ENCODE data around the gene ABRACL.

ABRACL gene

DNA sequence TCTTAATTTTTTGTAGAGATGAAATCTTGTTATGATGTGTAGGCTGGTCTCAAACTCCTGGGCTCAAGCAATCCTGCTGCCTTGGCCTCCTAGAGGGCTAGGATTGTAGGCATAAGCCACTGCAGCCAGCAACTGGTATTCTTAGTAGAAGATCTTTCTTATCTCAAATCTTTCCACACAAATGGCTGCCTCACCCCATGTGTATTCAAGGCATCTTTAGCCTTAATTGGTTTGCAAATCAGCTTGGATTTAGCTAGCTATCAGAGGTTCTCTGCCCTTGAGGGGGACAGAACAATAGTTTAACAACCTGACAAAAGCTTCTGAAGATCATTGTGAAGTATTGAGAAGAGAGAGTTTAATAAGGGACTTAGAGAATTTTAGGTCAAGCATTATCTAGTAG is 17.9 kb upstream of the ABRACL start:
- peaks cover 0 to 3% (median 0%) of the 10 kb centered on the region in 5 experiments for H3K9me3 ChIP-seq (ENCODE audit: control extremely low read depth in 1 of 5, control insufficient read depth in 4 of 5, insufficient read depth in 2 of 5, low read depth in 1 of 5, low read length in 4 of 5)
- H3K4me1 ChIP-seq (ENCODE audit: control extremely low read depth in 1 of 4, control insufficient read depth in 4 of 4, insufficient read depth in 4 of 4, low read length in 3 of 4), result no peaks in the 10 kb centered on the region
- no peaks in the 10 kb centered on the region for H3K36me3 ChIP-seq (ENCODE audit: control insufficient read depth in 4 of 4, insufficient read depth in 4 of 4, low read length in 3 of 4)
- no peaks in the 10 kb centered on the region for H3K27me3 ChIP-seq (replicated peaks in 2 of 5; ENCODE audit: control insufficient read depth in 4 of 5, insufficient read depth in 5 of 5, low read length in 4 of 5)
- no peak for DNase-seq
- H3K4me3 ChIP-seq (ENCODE audit: control insufficient read depth in 1 of 7, extremely low read depth in 1 of 7, insufficient read depth in 4 of 7, low read depth in 2 of 7, low read length in 6 of 7), result no peak overlapping the region
- no peak overlapping the region for H3K27ac ChIP-seq (ENCODE audit: insufficient read depth in 1 of 2, low read depth in 1 of 2, low read length in 2 of 2, poor library complexity in 1 of 2, severe bottlenecking in 2 of 2)
- ChIA-PET POLR2A (no interaction called here), CTCF (no interaction called here)

DNA sequence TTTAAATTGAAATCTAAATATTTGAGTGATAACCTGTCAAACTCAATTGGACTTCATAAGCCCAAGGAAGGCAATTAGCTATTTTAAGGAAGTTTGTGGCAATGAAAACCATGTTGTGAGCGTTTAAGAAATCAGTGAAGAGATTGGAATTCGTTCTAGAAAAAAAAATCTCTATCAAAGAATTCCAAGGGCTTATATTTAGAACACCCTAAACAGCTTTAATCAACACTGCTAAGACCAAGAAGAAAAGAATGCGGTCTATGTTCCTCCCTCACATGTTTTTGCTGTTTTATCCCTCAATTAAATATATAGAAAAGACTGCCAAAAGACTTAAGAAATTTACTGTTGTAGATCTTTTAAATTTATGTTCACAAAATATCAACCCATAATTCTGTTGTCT is 16.6 kb upstream of the ABRACL start:
- Histone ChIP-seq H3K9me3 (ENCODE audit: control extremely low read depth in 1 of 5, control insufficient read depth in 4 of 5, insufficient read depth in 2 of 5, low read depth in 1 of 5, low read length in 4 of 5) (peaks cover 0 to 3% (median 0%) of the 10 kb centered on the region in 5 experiments), H3K27me3 (replicated peaks in 2 of 5; ENCODE audit: control insufficient read depth in 4 of 5, insufficient read depth in 5 of 5, low read length in 4 of 5) (no peaks in the 10 kb centered on the region), H3K4me3 (ENCODE audit: control insufficient read depth in 1 of 7, extremely low read depth in 1 of 7, insufficient read depth in 4 of 7, low read depth in 2 of 7, low read length in 6 of 7) (no peak overlapping the region), H3K27ac (ENCODE audit: insufficient read depth in 1 of 2, low read depth in 1 of 2, low read length in 2 of 2, poor library complexity in 1 of 2, severe bottlenecking in 2 of 2) (no peak overlapping the region), H3K4me1 (ENCODE audit: control extremely low read depth in 1 of 4, control insufficient read depth in 4 of 4, insufficient read depth in 4 of 4, low read length in 3 of 4) (peaks cover 0 to 6% (median 0%) of the 10 kb centered on the region in 4 experiments), H3K36me3 (ENCODE audit: control insufficient read depth in 4 of 4, insufficient read depth in 4 of 4, low read length in 3 of 4) (no peaks in the 10 kb centered on the region)
- ChIA-PET POLR2A (no interaction called here), CTCF (interaction anchor here (1.2 to 1.6 kb wide), 2 partner anchors 24 to 41 kb away, joined by 3 to 7 read pairs; partner anchors contain the start of gene REPS1)
- WGBS (ENCODE audit: insufficient coverage), result 100% methylated on average over 1 of the region's 3 CpGs
- DNase-seq, result no peak

DNA sequence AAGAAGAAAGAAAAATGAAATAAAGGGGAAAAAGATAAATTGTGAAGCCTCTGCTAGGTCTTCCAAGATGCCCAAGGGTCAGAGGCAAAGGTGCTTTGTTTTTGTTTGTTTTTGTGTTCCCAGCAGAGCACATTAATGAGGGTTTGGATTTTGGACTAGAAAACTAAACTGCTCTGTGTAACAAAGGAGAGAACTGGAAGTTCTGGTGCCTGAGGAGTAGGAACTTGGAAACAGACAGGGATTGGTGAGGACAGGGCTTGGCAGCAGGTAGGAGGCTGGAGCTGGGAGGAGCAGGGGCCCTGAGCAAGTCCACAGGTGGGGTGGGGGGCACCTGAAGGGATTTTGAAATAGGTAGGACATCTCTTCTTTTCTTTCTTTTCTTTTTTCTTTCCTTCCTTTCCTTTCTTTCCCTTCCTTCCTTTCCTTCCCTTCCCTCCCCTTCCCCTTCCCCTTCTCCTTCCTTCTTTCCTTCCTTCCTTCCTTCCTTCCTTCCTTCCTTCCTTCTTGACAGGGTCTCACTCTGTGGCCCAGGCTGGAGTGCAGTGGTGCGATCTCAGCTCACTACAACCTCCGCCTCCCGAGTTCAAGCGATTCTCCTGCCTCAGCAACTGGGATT is 15.3 kb upstream of the ABRACL start:
- DNase-seq, result no peak
- WGBS (ENCODE audit: insufficient coverage), result 100% methylated on average over 1 of the region's 4 CpGs
- Histone ChIP-seq H3K9me3 (ENCODE audit: control extremely low read depth in 1 of 5, control insufficient read depth in 4 of 5, insufficient read depth in 2 of 5, low read depth in 1 of 5, low read length in 4 of 5) (no peaks in the 10 kb centered on the region), H3K27me3 (replicated peaks in 2 of 5; ENCODE audit: control insufficient read depth in 4 of 5, insufficient read depth in 5 of 5, low read length in 4 of 5) (no peaks in the 10 kb centered on the region), H3K27ac (ENCODE audit: insufficient read depth in 1 of 2, low read depth in 1 of 2, low read length in 2 of 2, poor library complexity in 1 of 2, severe bottlenecking in 2 of 2) (no peak overlapping the region), H3K4me3 (ENCODE audit: control insufficient read depth in 1 of 7, extremely low read depth in 1 of 7, insufficient read depth in 4 of 7, low read depth in 2 of 7, low read length in 6 of 7) (no peak overlapping the region), H3K4me1 (ENCODE audit: control extremely low read depth in 1 of 4, control insufficient read depth in 4 of 4, insufficient read depth in 4 of 4, low read length in 3 of 4) (peaks cover 0 to 8% (median 0%) of the 10 kb centered on the region in 4 experiments), H3K36me3 (ENCODE audit: control insufficient read depth in 4 of 4, insufficient read depth in 4 of 4, low read length in 3 of 4) (no peaks in the 10 kb centered on the region)
- ChIA-PET CTCF (interaction anchor here (0.6 kb wide), 1 partner anchor 32 kb away, joined by 3 read pairs; no protein-coding TSS in a partner anchor), POLR2A (no interaction called here)

DNA sequence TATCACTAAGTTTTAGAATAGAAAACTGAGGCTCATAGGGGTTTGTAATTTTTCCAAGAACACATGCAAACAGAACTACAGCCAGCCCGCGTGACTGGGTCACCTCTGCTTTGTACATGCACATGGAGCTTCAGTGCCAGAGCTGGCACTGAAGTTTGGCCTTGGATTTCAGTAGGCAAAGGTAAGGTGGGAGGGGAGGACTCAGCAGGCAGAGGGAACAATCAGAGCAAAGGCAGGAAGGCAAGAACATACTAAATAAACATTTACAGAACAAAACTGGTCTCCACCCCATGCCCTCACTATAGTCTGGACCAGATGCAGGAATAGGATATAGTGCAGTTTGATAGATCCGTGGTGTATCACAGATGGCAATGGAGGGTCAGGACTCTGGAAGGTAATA is 13.6 kb upstream of the ABRACL start:
- no peak for DNase-seq
- WGBS (ENCODE audit: insufficient coverage), result 100% methylated on average over 3 of the region's 3 CpGs
- H3K27me3 ChIP-seq (replicated peaks in 2 of 5; ENCODE audit: control insufficient read depth in 4 of 5, insufficient read depth in 5 of 5, low read length in 4 of 5), result no peaks in the 10 kb centered on the region
- peaks cover 0 to 12% (median 0%) of the 10 kb centered on the region in 4 experiments for H3K4me1 ChIP-seq (ENCODE audit: control extremely low read depth in 1 of 4, control insufficient read depth in 4 of 4, insufficient read depth in 4 of 4, low read length in 3 of 4)
- no peak overlapping the region for H3K4me3 ChIP-seq (ENCODE audit: control insufficient read depth in 1 of 7, extremely low read depth in 1 of 7, insufficient read depth in 4 of 7, low read depth in 2 of 7, low read length in 6 of 7)
- H3K9me3 ChIP-seq (ENCODE audit: control extremely low read depth in 1 of 5, control insufficient read depth in 4 of 5, insufficient read depth in 2 of 5, low read depth in 1 of 5, low read length in 4 of 5), result no peaks in the 10 kb centered on the region
- POLR2A ChIA-PET, result interaction anchor here (0.9 kb wide), 1 partner anchor 13 kb away, joined by 5 read pairs; no protein-coding TSS in a partner anchor
- CTCF ChIA-PET, result no interaction called here
- no peaks in the 10 kb centered on the region for H3K36me3 ChIP-seq (ENCODE audit: control insufficient read depth in 4 of 4, insufficient read depth in 4 of 4, low read length in 3 of 4)
- no peak overlapping the region for H3K27ac ChIP-seq (ENCODE audit: insufficient read depth in 1 of 2, low read depth in 1 of 2, low read length in 2 of 2, poor library complexity in 1 of 2, severe bottlenecking in 2 of 2)

DNA sequence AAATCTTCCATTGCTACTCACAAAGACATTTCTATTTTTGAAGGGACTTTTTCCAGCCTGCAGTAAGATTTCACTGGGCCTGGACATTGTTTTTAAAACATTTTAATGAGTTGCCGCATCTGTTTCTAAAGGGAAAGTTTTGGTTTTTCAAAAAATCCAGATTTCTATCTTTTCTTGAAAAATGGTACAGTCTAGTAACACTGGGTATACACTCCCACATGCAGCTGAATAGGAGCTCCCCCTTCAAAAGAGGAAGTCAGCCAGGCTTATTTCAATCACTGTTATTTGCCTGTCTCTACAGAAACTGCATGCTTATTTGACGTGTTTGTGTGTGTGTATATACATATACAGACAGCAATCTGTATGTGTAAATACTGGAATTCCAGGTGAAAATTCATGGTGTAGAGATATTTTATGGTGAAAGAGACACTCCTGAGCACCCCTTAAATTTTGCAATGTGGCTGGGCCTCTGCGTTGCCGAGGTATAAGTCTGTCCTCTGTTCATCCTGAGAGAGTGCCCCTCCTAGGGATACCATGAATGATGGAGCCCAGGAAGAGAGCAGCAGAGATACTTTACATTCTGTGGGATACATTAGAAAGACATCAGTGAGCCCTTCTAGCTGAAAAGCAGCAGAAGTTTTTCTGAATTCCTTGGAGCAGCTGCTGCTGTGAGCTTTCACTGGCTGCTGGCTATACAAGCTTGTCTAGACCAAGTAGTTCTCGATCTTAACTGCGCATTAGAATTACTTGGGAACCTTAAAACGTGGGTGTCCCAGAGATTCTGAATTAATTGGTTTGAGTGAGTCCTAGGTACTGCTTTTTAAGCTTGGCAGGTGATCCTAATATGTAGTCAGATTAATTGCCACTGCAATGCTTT is 12.0 kb upstream of the ABRACL start:
- CTCF ChIA-PET, result interaction anchor here (0.6 kb wide), 1 partner anchor 55 kb away, joined by 3 read pairs; no protein-coding TSS in a partner anchor
- WGBS (ENCODE audit: insufficient coverage), result 77% methylated on average over 4 of the region's 7 CpGs
- DNase-seq, result peak in 2 of 3 donors; percentile 54 to 68

DNA sequence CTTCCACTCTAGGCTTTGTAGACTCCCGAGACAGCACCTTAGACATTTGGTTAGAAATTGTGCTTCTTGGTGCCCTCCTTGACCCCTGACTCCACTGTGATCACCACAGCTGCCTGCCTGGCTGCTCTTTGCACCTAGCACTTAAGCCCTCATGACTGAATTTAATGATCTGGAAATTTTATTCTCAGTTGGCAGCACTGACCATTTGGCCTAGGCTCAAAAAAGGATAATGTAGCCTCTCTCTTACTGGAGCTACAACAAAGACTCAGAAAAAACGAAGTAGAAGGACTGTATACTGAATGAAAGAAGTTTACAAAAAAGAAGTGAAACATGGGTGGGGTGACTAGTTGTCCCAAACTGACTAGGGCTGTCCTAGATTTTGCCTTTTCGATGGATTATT is 11.3 kb upstream of the ABRACL start:
- POLR2A ChIA-PET, result no interaction called here
- CTCF ChIA-PET, result no interaction called here
- H3K27ac ChIP-seq (ENCODE audit: insufficient read depth in 1 of 2, low read depth in 1 of 2, low read length in 2 of 2, poor library complexity in 1 of 2, severe bottlenecking in 2 of 2), result no peak overlapping the region

More for the DNA sequence above, 12.0 kb upstream of the ABRACL start:
- H3K36me3 ChIP-seq (ENCODE audit: control insufficient read depth in 4 of 4, insufficient read depth in 4 of 4, low read length in 3 of 4), result no peaks in the 10 kb centered on the region
- H3K4me3 ChIP-seq (ENCODE audit: control insufficient read depth in 1 of 7, extremely low read depth in 1 of 7, insufficient read depth in 4 of 7, low read depth in 2 of 7, low read length in 6 of 7), result no peak overlapping the region
- no peaks in the 10 kb centered on the region for H3K27me3 ChIP-seq (replicated peaks in 2 of 5; ENCODE audit: control insufficient read depth in 4 of 5, insufficient read depth in 5 of 5, low read length in 4 of 5)
- peaks cover 0 to 12% (median 0%) of the 10 kb centered on the region in 4 experiments for H3K4me1 ChIP-seq (ENCODE audit: control extremely low read depth in 1 of 4, control insufficient read depth in 4 of 4, insufficient read depth in 4 of 4, low read length in 3 of 4)
- H3K9me3 ChIP-seq (ENCODE audit: control extremely low read depth in 1 of 5, control insufficient read depth in 4 of 5, insufficient read depth in 2 of 5, low read depth in 1 of 5, low read length in 4 of 5), result no peaks in the 10 kb centered on the region
- POLR2A ChIA-PET, result no interaction called here
- no peak overlapping the region for H3K27ac ChIP-seq (ENCODE audit: insufficient read depth in 1 of 2, low read depth in 1 of 2, low read length in 2 of 2, poor library complexity in 1 of 2, severe bottlenecking in 2 of 2)

DNA sequence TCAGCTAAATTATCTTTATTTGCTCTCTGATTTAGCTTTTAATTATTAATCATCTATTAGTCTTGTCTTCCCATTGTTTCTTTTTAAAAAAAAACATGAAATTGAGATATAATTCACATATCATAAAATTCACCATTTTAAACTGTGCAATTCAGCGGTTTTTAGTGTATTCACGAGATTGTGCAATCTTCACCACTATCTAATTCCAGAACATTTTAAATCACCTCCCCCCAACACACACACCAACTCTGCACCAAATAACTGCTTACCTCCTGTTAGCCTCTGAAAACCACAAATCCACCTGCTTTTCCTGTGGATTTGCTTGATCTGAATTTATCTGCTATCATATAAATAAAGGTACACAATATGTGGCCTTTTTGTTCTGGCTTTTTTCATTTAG is 8.8 kb upstream of the ABRACL start:
- H3K9me3 ChIP-seq (ENCODE audit: control extremely low read depth in 1 of 5, control insufficient read depth in 4 of 5, insufficient read depth in 2 of 5, low read depth in 1 of 5, low read length in 4 of 5), result no peaks in the 10 kb centered on the region
- no peaks in the 10 kb centered on the region for H3K27me3 ChIP-seq (replicated peaks in 2 of 5; ENCODE audit: control insufficient read depth in 4 of 5, insufficient read depth in 5 of 5, low read length in 4 of 5)
- H3K4me3 ChIP-seq (ENCODE audit: control insufficient read depth in 1 of 7, extremely low read depth in 1 of 7, insufficient read depth in 4 of 7, low read depth in 2 of 7, low read length in 6 of 7), result no peak overlapping the region
- ChIA-PET CTCF (interaction anchor here (1.1 kb wide), 1 partner anchor 11 kb away, joined by 4 read pairs; no protein-coding TSS in a partner anchor), POLR2A (no interaction called here)
- no CpG with 5 or more reads among the region's 2 CpGs for WGBS (ENCODE audit: insufficient coverage)
- no peak for DNase-seq
- no peak overlapping the region for H3K27ac ChIP-seq (ENCODE audit: insufficient read depth in 1 of 2, low read depth in 1 of 2, low read length in 2 of 2, poor library complexity in 1 of 2, severe bottlenecking in 2 of 2)
- peaks cover 0 to 12% (median 0%) of the 10 kb centered on the region in 4 experiments for H3K4me1 ChIP-seq (ENCODE audit: control extremely low read depth in 1 of 4, control insufficient read depth in 4 of 4, insufficient read depth in 4 of 4, low read length in 3 of 4)
- no peaks in the 10 kb centered on the region for H3K36me3 ChIP-seq (ENCODE audit: control insufficient read depth in 4 of 4, insufficient read depth in 4 of 4, low read length in 3 of 4)

More for the DNA sequence above, 11.3 kb upstream of the ABRACL start:
- Histone ChIP-seq H3K9me3 (ENCODE audit: control extremely low read depth in 1 of 5, control insufficient read depth in 4 of 5, insufficient read depth in 2 of 5, low read depth in 1 of 5, low read length in 4 of 5) (no peaks in the 10 kb centered on the region), H3K4me1 (ENCODE audit: control extremely low read depth in 1 of 4, control insufficient read depth in 4 of 4, insufficient read depth in 4 of 4, low read length in 3 of 4) (peaks cover 0 to 12% (median 0%) of the 10 kb centered on the region in 4 experiments), H3K4me3 (ENCODE audit: control insufficient read depth in 1 of 7, extremely low read depth in 1 of 7, insufficient read depth in 4 of 7, low read depth in 2 of 7, low read length in 6 of 7) (no peak overlapping the region), H3K36me3 (ENCODE audit: control insufficient read depth in 4 of 4, insufficient read depth in 4 of 4, low read length in 3 of 4) (no peaks in the 10 kb centered on the region), H3K27me3 (replicated peaks in 2 of 5; ENCODE audit: control insufficient read depth in 4 of 5, insufficient read depth in 5 of 5, low read length in 4 of 5) (no peaks in the 10 kb centered on the region)
- WGBS (ENCODE audit: insufficient coverage), result 93% methylated on average over 3 of the region's 3 CpGs
- DNase-seq, result no peak

All from common myeloid progenitor, CD34-positive (primary cell).